Sigmoid colon (tissue), 7 donors: ENCODE data around the gene UFD1. TPM values are rescaled to one million over a fixed set of nuclear protein-coding genes. Genes with fewer than 3 reads are reported as not detected.

Source experiments
- DNase-seq: peaks from one replicate; pipeline ENCODE4 v3.0.0-alpha.2; 2019
- H3K27ac ChIP-seq, 4 donors: fragments of 200-600 bp; sonication (generic); one replicate each; pipeline ENCODE4 v1.5.1; 2016 to 2019; ENCODE audit warnings: mild to moderate bottlenecking in 1 of 4
- H3K27me3 ChIP-seq, 3 donors: fragments of 200-600 bp; sonication (generic); one replicate each; pipeline ENCODE4 v1.5.1; 2019; ENCODE audit warnings: mild to moderate bottlenecking in 1 of 3
- H3K36me3 ChIP-seq, 4 donors: fragments of 200-600 bp; sonication (generic); one replicate each; pipeline ENCODE4 v1.5.1; 2016 to 2019
- H3K4me1 ChIP-seq, 4 donors: fragments of 200-600 bp; sonication (generic); one replicate each; pipeline ENCODE4 v1.5.1; 2017 to 2019
- H3K4me3 ChIP-seq, 4 donors: fragments of 200-600 bp; sonication (generic); one replicate each; pipeline ENCODE4 v1.5.1; 2017 to 2019; ENCODE audit warnings: mild to moderate bottlenecking in 2 of 4, moderate library complexity in 1 of 4
- H3K9me3 ChIP-seq, 4 donors: fragments of 200-600 bp in 3 of 4; sonication (generic) in 3 of 4; one replicate each; pipeline versions ENCODE4 v1.5.1 to v1.6.1; 2013 to 2019
- CTCF ChIP-seq, 4 experiments: fragments of 450-650 bp in 3 of 4; fragments of 200-600 bp in 1 of 4; IDR thresholded peaks; one replicate each; pipeline ENCODE4 v1.5.1; 2016 to 2019; ENCODE audit warnings: antibody characterized with exemption in 4 of 4, mild to moderate bottlenecking in 3 of 4, moderate library complexity in 2 of 4
- EP300 ChIP-seq, 4 donors: sonication (generic); formaldehyde crosslinking; IDR thresholded peaks; one replicate each; pipeline ENCODE4 v1.6.1; 2017; ENCODE audit warnings: antibody characterized with exemption in 4 of 4
- POLR2A ChIP-seq, 2 donors: fragments of 450-650 bp; IDR thresholded peaks; one replicate each; pipeline ENCODE4 v1.6.1; 2016; ENCODE audit warnings: antibody characterized with exemption in 2 of 2, mild to moderate bottlenecking in 2 of 2, moderate library complexity in 2 of 2
- POLR2AphosphoS5 ChIP-seq, 4 donors: sonication (generic); formaldehyde crosslinking; IDR thresholded peaks; one replicate each; pipeline ENCODE4 v1.6.1; 2017; ENCODE audit warnings: antibody characterized with exemption in 4 of 4
- WGBS, 2 donors: extraction: QIAGEN DNeasy Blood & Tissue Kit; methylation state at CpG; one replicate each; pipeline ENCODE4 v1.1.7; 2013; 5-methylcytosine and 5-hydroxymethylcytosine counted together
- intact Hi-C: fragments of 100-400 bp; cut with DNase I; formaldehyde crosslinking; loops from one replicate; pipeline ENCODE4 v1.15.1; 2023
- polyA plus RNA-seq, 3 donors: library from polyadenylated mRNA; stranded (reverse); fragments of 200-250 nt; gene quantifications; one replicate each; pipeline ENCODE4 v1.2.3, GENCODE V29; 2013
- total RNA-seq, 4 donors: library from RNA; depleted of rRNA; stranded (reverse); fragments of >200 nt; gene quantifications; one replicate each; pipeline ENCODE4 v1.1.0, GENCODE V29; 2016
- donor health status: healthy with polysubstance abuse.
- donor health status: Bipolar disorder and iron deficiency.
- donor health status: healthy.

Gene UFD1
- total and polyA plus RNA-seq, 7 donors, result 28.5 to 131 (median 45.7) TPM

- Histone ChIP-seq H3K27ac (no peak overlapping the region), H3K4me3 (no peak overlapping the region), H3K4me1 (peaks cover 0 to 22% (median 19%) of the 10 kb centered on the region in 4 donors), H3K9me3 (no peaks in the 10 kb centered on the region), H3K27me3 (no peaks in the 10 kb centered on the region), H3K36me3 (peaks cover 15 to 56% (median 27%) of the 10 kb centered on the region in 4 donors)
- TF ChIP-seq EP300 (IDR thresholded peaks at IDR 0.05) (no peak), CTCF (IDR thresholded peaks at IDR 0.05) (no peak)
- DNase-seq, result no peak
- WGBS, 2 donors, result 94 to 96% methylated on average over 8 of the region's 8 CpGs
- intact Hi-C loops, result no loop called here
Observed at GRCh38 chr22:19450363-19451175, 28.4 kb downstream of the UFD1 start.

- no peak for TF ChIP-seq POLR2AphosphoS5 (IDR thresholded peaks at IDR 0.05)
- TF ChIP-seq CTCF (IDR thresholded peaks at IDR 0.05), result no peak
- TF ChIP-seq POLR2A (IDR thresholded peaks at IDR 0.05), result no peak
- TF ChIP-seq EP300 (IDR thresholded peaks at IDR 0.05), result no peak
- Histone ChIP-seq H3K36me3 (peaks cover 4 to 49% (median 17%) of the 10 kb centered on the region in 4 donors), H3K27ac (no peak overlapping the region), H3K27me3 (no peaks in the 10 kb centered on the region), H3K4me3 (no peak overlapping the region), H3K4me1 (peaks cover 0 to 27% (median 23%) of the 10 kb centered on the region in 4 donors), H3K9me3 (no peaks in the 10 kb centered on the region)
- DNase-seq, result no peak
- WGBS, 2 donors, result 86% methylated on average over 2 of the region's 2 CpGs
- intact Hi-C loops, result loop anchor here (5.0 to 10.0 kb wide), 4 partner anchors 272 to 493 kb away; partner anchors contain the start of genes COMT, DGCR2, GNB1L and RTL10
Observed at GRCh38 chr22:19449422-19449767, 29.6 kb downstream of the UFD1 start.

DNA sequence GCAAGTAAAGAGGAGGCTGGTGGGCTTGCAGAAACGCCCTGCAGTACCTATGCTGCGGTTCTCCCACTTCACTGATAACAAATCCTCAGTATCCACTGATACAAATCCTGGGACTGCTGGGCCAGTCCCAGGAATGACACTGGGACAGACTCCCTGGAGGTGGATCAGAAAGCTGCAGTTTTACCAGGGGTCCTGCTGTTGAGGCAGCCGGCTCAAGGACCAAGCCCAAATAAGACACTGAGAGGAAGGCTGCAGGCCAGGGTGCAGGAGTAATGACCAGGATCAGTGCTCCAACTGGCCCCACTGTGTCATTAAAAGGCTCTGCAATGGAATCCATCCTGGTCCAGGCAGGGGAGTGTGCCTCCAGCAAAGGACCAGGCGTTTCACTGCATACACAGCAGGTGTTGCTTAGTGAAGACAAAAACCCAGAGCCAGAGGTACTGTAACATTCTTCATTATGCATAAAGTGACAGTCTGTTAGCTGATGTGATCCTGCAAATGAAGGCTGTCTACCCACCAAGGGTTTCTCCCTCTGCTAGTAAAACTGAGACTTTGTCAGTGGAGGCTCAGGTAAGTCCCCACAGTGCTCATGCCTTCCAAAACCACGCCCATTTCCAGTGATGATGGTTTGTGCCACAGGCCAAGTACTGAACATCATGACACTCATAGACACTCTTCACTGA is 30.1 kb downstream of the UFD1 start:
- H3K4me3 ChIP-seq, result peak overlapping the region in 1 of 4 donors; percentile 94
- H3K27me3 ChIP-seq, result no peaks in the 10 kb centered on the region
- no peak for TF ChIP-seq POLR2A (IDR thresholded peaks at IDR 0.05)
- no peak for TF ChIP-seq EP300 (IDR thresholded peaks at IDR 0.05)
- TF ChIP-seq CTCF (IDR thresholded peaks at IDR 0.05), result no peak
- peaks cover 7 to 49% (median 17%) of the 10 kb centered on the region in 4 donors for H3K36me3 ChIP-seq
- intact Hi-C loops, result loop anchor here (5.0 to 10.0 kb wide), 4 partner anchors 272 to 493 kb away; partner anchors contain the start of genes COMT, DGCR2, GNB1L and RTL10
- peak overlapping the region in 3 of 4 donors; percentile 91 to 93 (median 92) for H3K27ac ChIP-seq
- no peaks in the 10 kb centered on the region for H3K9me3 ChIP-seq
- DNase-seq, result no peak
- 81 to 85% methylated on average over 5 of the region's 5 CpGs for WGBS, 2 donors
- H3K4me1 ChIP-seq, result peaks cover 0 to 27% (median 23%) of the 10 kb centered on the region in 4 donors

DNA sequence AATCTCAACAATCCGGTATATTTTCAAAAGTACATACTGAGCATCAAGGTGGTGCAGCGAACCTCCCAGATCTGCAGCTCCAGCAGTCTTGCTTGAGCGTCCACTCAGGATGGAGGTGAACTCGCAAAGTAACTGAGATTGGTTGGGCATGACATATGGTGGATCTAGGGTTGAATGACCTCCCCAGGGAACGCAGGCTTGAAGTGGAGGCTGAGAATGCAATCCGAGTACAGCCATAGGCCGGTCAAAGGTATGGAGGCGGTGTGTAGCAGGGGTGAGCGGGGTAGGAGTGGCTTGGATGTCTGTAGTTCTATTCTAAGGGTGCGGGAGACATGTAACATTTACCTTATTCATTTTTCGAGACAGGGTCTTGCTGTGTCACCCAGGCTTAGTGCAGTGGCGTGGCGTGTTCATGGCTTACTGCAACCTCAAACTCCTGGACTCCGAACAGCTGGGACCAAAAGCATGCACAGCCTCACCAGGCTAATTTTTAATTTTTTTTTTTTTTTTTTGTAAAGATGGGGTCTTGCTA is 30.9 kb downstream of the UFD1 start:
- peaks cover 0 to 27% (median 23%) of the 10 kb centered on the region in 4 donors for H3K4me1 ChIP-seq
- H3K9me3 ChIP-seq, result no peaks in the 10 kb centered on the region
- H3K27me3 ChIP-seq, result no peaks in the 10 kb centered on the region
- peak; percentile 72 for DNase-seq
- peak overlapping the region; percentile 88 to 93 (median 92) for H3K27ac ChIP-seq
- TF ChIP-seq EP300 (IDR thresholded peaks at IDR 0.05), result no peak
- no peak for TF ChIP-seq POLR2AphosphoS5 (IDR thresholded peaks at IDR 0.05)
- no peak for TF ChIP-seq CTCF (IDR thresholded peaks at IDR 0.05)
- no peak for TF ChIP-seq POLR2A (IDR thresholded peaks at IDR 0.05)
- whole genome bisulfite sequencing, 2 donors, result 9 to 15% methylated on average over 14 of the region's 14 CpGs
- peak overlapping the region; percentile 64 to 94 (median 72) for H3K4me3 ChIP-seq
- intact Hi-C loops, result loop anchor here (5.0 to 10.0 kb wide), 4 partner anchors 271 to 494 kb away; partner anchors contain the start of genes COMT, DGCR2, GNB1L and RTL10
- H3K36me3 ChIP-seq, result peaks cover 5 to 49% (median 13%) of the 10 kb centered on the region in 4 donors
